LoVo (cell line): ENCODE results near the gene TEX29.

Experiments
- DNase-seq: peaks from one replicate; pipeline ENCODE4 v3.0.0-alpha.2; 2016; ENCODE audit warnings: low spot score

Gene TEX29

GRCh38 chr13:111291908-111292307 is 28.5 kb upstream of the TEX29 start:
- DNase-seq, result no peak

- DNase-seq, result no peak
Observed at GRCh38 chr13:111292710-111293485, 27.5 kb upstream of the TEX29 start.

- DNase-seq, result no peak
Observed at GRCh38 chr13:111295886-111296285, 24.6 kb upstream of the TEX29 start.

GRCh38 chr13:111296417-111296816 is 24.0 kb upstream of the TEX29 start:
- DNase-seq, result no peak

GRCh38 chr13:111298214-111298975 is 22.0 kb upstream of the TEX29 start:
- DNase-seq, result no peak

GRCh38 chr13:111302045-111302726 is 18.3 kb upstream of the TEX29 start:
- no peak for DNase-seq

- no peak for DNase-seq
Observed at GRCh38 chr13:111303559-111303958, 16.9 kb upstream of the TEX29 start.

- DNase-seq, result no peak
Observed at GRCh38 chr13:111304041-111304544, 16.3 kb upstream of the TEX29 start.

- no peak for DNase-seq
Observed at GRCh38 chr13:111304603-111305289, 15.7 kb upstream of the TEX29 start.

GRCh38 chr13:111312944-111313590 is 7.4 kb upstream of the TEX29 start:
- DNase-seq, result no peak

- no peak for DNase-seq
Observed at GRCh38 chr13:111313911-111314425, 6.5 kb upstream of the TEX29 start.

GRCh38 chr13:111314852-111315251 is 5.6 kb upstream of the TEX29 start:
- no peak for DNase-seq

- no peak for DNase-seq
Observed at GRCh38 chr13:111315347-111315995, 5.0 kb upstream of the TEX29 start.

- DNase-seq, result no peak
Observed at GRCh38 chr13:111316161-111316730, 4.2 kb upstream of the TEX29 start.

GRCh38 chr13:111317042-111317550 is 3.3 kb upstream of the TEX29 start:
- no peak for DNase-seq

GRCh38 chr13:111317571-111318345 is 2.7 kb upstream of the TEX29 start:
- DNase-seq, result no peak

- DNase-seq, result no peak
Observed at GRCh38 chr13:111318386-111318785, 2.1 kb upstream of the TEX29 start.

GRCh38 chr13:111319521-111319920 is 921 bp upstream of the TEX29 start:
- DNase-seq, result no peak
